IMR-90 (cell line): ENCODE measurements around the gene TPM2.

ENCODE experiments used
- BHLHE40 ChIP-seq: fragments of 150-350 bp; IDR thresholded peaks from 2 replicates; pipeline ENCODE4 v1.6.1; 2016; ENCODE audit warnings: mild to moderate bottlenecking, low read depth, low read length
- CEBPB ChIP-seq: IDR thresholded peaks from 2 replicates; pipeline ENCODE4 v1.6.1; 2012; ENCODE audit warnings: low read depth, low read length, improper control_type of control experiment
- FOS ChIP-seq: fragments of 150-350 bp; IDR thresholded peaks from 2 replicates; pipeline ENCODE4 v1.6.1; 2016; ENCODE audit warnings: low read depth, low read length
- MAFK ChIP-seq: IDR thresholded peaks from 2 replicates; pipeline ENCODE4 v1.6.1; 2012; ENCODE audit warnings: low read depth, low read length, improper control_type of control experiment
- POLR2A ChIP-seq: IDR thresholded peaks from 2 replicates; pipeline ENCODE4 v1.6.1; 2012; ENCODE audit warnings: mild to moderate bottlenecking, low read depth, low read length
- RCOR1 ChIP-seq: IDR thresholded peaks from 2 replicates; pipeline ENCODE4 v1.6.1; 2012; ENCODE audit warnings: mild to moderate bottlenecking, low read length, improper control_type of control experiment; ENCODE audit not compliant: insufficient replicate concordance
- RFX5 ChIP-seq: IDR thresholded peaks from 2 replicates; pipeline ENCODE4 v1.8.0; 2012; ENCODE audit warnings: low read depth, mild to moderate bottlenecking, low read length, moderate library complexity
- TF ChIP-seq, protein P1 (sequence below): conservative IDR thresholded peaks from 2 replicates; pipeline ENCODE4 v1.5.1; 2012; ENCODE audit warnings: mild to moderate bottlenecking, low read depth, low read length, improper control_type of control experiment

DNA sequence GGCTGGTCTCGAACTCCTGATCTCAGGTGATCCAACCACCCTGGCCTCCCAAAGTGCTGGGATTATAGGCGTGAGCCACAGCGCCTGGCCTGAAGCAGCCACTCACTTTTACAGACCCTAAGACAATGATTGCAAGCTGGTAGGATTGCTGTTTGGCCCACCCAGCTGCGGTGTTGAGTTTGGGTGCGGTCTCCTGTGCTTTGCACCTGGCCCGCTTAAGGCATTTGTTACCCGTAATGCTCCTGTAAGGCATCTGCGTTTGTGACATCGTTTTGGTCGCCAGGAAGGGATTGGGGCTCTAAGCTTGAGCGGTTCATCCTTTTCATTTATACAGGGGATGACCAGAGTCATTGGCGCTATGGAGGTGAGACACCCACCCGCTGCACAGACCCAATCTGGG is 14.5 kb downstream of the TPM2 start:
- TF ChIP-seq, protein P1, sequence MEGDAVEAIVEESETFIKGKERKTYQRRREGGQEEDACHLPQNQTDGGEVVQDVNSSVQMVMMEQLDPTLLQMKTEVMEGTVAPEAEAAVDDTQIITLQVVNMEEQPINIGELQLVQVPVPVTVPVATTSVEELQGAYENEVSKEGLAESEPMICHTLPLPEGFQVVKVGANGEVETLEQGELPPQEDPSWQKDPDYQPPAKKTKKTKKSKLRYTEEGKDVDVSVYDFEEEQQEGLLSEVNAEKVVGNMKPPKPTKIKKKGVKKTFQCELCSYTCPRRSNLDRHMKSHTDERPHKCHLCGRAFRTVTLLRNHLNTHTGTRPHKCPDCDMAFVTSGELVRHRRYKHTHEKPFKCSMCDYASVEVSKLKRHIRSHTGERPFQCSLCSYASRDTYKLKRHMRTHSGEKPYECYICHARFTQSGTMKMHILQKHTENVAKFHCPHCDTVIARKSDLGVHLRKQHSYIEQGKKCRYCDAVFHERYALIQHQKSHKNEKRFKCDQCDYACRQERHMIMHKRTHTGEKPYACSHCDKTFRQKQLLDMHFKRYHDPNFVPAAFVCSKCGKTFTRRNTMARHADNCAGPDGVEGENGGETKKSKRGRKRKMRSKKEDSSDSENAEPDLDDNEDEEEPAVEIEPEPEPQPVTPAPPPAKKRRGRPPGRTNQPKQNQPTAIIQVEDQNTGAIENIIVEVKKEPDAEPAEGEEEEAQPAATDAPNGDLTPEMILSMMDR: no peak
- TF ChIP-seq RCOR1 (no peak), RFX5 (no peak), POLR2A (no peak), CEBPB (no peak), MAFK (no peak), BHLHE40 (no peak), FOS (no peak)
